NCI-H1105 treated with DMSO at 0.1 percent for 48 hours (cell line): ENCODE measurements around the gene PNCK.
A peak's percentile ranks its signal among the peaks of the same experiment; 100 is the strongest.
"Not testable (repeated sequence)": the region's sequence is repeated elsewhere in the genome, so short reads cannot be mapped to it uniquely, and the experiment has no call there.

Source experiments
- DNase-seq: peaks from one replicate; lab custom pipeline; 2025; lab: John Stamatoyannopoulos, UW

Gene PNCK

DNA sequence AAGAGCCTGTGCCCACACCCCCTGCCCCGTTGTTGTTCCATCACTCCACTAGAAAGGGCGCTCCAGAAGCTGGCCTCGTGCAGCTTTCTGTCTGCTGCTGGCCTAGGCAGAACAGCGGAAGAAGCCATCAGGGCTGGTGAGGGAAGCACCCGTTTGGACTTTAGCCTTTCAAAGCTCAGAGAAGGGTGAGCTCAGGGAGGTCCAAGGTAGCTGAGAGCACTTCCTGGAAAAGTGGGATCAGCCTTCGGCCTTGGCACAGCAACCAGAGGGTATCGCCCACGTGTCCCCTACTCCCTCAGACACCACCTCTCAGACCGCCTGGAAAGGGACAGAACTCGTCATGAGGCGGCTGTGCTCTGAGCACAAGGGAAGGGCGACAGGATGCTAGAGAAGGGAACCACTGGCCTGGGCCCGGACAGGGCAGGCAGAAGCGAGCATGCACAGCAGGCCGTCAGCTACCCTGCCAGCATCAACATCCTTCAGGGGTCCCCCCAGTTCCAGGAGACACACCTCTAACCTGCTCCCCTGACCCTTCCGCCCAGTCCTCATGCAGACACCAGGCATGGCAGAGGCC lies 25.7 kb upstream of the PNCK start:
- DNase-seq = not testable (repeated sequence)

DNA sequence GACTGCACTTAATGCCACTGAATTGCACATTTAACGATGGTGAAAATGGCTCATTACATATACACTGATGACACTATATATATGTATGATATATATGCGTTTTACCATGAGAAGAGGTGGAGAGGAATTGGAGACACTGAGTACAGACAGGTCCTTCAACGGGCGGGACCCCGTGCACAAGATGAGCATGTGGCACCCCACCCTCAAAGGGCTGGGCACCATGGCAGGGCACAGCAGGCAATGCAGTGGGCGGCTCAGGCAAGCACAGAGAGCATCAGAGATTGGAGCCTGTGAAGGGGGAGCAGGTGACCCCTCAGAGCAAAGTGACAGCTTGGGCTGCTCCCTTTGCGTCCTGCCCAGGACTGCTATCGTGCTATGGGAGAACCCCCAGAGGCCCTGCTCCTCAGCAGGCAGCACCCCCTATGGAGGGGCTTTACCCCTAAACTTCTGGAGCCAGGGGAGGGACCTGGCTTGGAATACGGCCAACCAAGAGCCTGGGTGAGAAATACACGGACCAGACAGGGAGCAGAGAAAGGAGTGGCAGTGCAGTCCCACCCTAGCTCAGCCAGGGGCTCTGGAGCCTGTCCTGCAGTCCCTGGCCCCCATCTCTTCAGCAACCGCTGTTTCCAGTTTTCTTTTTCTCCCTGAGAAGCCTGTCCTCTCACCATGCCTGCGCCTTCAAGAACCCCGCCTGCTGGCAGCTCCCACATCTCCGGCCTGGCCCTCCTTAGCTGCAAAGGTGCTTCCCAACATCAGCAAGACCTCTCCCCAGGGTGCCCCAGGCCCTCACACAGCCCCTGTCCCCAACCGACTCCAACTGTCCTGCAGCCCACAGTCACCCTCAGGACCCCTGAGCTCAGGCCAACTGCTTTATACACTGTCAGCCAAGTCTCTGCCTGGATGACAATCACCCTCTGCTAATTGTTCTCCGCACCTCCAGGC lies 24.6 kb upstream of the PNCK start:
- no peak for DNase-seq

DNA sequence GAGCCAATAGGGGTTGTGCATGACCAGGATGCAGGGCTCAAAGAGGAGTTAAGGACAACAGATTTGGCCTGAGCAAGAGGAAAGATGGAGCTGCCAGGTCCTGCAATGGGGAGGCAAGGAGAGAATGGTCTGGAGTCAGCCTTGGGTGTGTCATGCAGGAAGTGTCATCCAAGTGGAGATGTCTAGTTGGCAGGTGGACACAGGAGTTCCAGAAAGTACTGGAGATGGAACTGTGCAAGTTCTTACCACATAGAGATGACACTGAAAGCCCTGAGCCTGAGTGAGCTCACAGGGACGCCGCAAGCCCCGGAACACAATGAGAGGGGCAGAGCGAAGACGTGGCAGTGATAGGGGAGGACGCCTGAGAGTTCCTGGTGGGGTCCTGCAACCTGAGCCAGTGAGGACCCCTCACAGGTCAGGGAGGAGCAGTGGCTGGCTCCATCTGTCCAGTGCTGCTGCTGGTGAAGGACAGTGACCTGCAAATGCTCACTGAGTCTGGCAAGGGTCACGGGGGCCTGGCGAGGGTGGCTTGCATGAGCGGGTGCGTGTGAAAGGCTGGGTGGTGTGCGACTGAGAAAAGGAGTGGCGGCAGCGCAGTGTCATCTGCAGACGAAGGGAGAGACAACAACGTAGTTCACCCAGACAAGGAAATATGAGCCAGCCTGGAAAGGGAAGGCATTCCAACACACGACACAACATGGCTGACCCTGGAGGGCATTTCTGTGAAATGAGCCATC lies 23.5 kb upstream of the PNCK start:
- DNase-seq = not testable (repeated sequence)

DNA sequence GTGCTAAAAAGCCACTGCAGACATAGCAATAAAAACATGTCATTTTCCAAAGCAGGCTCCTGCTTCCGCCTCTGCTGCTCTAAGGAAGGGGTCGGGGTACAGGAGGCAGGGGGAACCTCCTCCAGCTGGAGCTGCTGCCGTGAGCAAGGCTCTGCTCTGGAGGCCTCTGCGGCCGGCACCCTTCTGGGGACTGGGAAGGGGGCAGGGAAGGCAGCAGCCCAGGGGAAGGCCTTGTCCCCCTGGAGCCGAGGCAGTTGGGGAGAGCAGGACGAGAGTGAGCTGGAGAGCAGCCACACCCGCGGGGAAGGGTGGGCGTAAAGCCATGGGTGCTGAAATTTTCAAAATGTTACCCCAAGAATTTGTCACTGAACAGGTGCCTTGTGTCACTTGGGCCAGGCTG lies 22.9 kb upstream of the PNCK start:
- not testable (repeated sequence) for DNase-seq

DNA sequence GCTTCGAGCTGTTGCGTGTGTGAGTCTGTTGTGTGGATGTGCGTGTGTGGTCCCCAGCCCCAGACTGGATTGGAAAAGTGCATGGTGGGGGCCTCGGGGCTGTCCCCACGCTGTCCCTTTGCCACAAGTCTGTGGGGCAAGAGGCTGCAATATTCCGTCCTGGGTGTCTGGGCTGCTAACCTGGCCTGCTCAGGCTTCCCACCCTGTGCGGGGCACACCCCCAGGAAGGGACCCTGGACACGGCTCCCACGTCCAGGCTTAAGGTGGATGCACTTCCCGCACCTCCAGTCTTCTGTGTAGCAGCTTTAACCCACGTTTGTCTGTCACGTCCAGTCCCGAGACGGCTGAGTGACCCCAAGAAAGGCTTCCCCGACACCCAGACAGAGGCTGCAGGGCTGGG lies 22.5 kb upstream of the PNCK start:
- DNase-seq = no peak

DNA sequence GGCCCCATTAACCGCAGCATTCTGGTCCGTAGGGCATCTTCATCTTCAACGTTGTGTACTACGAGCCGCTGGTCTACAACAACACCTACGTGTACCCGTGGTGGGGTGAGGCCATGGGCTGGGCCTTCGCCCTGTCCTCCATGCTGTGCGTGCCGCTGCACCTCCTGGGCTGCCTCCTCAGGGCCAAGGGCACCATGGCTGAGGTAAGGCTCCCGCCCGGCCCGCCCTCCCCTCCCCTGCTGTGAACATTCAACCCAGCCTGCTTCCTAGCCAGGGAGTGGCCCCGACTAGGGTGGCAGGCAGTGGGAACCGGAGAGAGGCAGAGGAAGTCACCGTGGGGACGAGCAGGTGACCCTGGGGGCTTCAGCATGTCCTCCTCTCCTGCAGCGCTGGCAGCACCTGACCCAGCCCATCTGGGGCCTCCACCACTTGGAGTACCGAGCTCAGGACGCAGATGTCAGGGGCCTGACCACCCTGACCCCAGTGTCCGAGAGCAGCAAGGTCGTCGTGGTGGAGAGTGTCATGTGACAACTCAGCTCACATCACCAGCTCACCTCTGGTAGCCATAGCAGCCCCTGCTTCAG lies 21.2 kb upstream of the PNCK start:
- no peak for DNase-seq

DNA sequence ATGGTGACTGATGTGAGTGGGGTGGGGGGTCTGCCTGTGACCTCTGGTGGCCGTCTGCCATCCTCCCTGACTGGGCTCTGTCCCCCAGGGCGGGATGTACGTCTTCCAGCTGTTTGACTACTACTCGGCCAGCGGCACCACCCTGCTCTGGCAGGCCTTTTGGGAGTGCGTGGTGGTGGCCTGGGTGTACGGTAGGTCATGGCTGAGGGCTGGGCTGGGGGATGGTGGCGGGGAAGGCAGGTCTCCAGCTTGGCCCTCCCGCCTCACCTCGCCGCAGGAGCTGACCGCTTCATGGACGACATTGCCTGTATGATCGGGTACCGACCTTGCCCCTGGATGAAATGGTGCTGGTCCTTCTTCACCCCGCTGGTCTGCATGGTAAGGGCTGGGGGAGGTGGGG lies 20.6 kb upstream of the PNCK start:
- not testable (repeated sequence) for DNase-seq

DNA sequence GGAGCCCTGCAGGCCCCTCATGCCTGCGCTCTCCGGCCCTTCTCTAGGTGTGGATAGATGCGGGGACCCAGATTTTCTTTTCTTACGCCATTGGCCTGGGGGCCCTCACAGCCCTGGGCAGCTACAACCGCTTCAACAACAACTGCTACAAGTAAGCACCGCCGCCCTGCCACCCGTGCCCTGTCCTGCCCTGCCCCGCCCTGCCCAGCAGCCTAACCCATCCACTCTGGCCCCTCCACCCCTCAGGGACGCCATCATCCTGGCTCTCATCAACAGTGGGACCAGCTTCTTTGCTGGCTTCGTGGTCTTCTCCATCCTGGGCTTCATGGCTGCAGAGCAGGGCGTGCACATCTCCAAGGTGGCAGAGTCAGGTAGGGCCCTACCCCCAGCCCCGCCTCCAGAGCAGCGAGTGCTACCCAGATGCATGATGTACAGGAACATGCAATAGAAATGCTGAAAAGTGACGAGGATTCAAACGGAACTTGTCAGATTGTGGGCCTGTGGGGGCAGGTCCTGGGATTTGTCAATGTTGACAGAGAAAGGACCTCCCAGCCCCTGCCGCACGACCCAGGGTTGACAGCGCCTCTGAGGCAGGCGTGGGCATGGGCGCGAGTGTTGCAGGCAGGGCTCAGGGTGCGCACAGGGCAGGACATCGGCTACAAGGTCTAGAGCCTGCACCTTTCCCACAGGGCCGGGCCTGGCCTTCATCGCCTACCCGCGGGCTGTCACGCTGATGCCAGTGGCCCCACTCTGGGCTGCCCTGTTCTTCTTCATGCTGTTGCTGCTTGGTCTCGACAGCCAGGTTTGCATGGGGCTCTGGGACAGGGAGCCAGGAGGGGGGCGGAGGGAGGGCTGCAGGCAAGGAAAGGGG lies 19.8 kb upstream of the PNCK start:
- no peak for DNase-seq

DNA sequence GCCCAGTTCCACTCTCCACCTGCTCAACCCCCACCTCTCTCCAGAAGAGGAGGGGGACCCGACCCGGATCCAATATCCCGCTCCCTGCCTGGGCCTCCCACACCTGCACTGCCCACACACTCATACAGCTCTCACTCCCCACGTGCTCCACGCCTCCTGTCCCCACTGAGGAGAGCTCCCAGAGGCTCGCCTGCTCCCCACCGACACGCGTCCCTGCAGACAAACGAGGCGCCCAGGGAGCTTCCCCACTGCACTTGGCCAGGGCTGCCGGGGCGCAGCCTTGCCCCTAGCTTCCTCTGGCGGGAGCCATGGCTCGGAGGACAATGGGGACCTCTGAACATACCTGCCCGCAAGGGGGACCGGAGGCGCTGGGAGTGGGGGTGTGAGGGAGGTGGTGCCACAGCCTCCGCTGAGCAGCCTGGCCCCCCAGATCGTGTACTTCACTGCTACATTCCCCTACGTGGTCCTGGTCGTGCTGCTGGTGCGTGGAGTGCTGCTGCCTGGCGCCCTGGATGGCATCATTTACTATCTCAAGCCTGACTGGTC lies 19.1 kb upstream of the PNCK start:
- peak; percentile 15 for DNase-seq

DNA sequence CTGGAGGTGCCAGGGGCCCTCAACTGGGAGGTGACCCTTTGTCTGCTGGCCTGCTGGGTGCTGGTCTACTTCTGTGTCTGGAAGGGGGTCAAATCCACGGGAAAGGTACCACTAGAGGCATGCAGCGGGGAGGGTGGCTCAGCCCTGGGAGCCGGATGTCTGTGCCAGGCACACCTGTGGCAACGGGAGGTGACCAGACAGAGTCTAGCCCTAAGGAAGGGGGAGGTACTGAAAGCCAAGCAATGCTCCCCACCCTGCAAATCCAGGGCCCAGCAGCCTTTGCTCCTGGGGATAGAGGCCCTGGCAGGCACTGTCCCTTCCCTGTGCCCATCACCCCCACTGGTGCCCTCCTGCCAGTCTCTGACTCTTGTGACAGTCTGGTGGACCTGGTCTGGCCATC lies 18.4 kb upstream of the PNCK start:
- DNase-seq = no peak

DNA sequence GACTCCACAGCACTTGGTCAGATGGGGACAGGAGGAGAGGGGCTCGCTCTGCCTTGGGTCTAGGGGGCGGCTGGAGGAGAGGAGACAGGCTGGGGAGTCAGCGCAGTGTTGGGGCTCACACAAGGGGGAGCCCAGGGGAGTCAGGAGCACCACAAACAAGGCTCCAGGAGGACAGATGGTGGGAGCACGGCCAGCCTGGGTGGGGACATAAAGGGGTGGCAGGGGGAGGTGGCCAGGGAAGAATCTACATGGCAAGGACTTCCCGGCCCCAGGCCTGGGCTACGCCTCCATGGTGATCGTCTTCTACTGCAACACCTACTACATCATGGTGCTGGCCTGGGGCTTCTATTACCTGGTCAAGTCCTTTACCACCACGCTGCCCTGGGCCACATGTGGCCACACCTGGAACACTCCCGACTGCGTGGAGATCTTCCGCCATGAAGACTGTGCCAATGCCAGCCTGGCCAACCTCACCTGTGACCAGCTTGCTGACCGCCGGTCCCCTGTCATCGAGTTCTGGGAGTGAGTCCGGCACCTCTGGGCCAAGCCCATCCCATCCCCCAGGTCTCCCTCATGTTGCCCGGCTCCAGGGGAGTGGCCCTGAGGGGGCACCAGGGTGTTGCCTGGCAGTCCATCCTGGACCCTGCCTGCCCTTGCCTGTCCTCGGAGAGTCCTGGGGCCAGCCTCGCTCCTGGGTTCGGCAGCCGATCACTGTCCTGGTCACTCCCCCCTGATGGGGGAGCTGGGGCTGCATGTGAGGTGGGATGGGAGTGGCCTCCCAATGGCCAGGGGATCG lies 17.6 kb upstream of the PNCK start:
- DNase-seq = not testable (repeated sequence)

DNA sequence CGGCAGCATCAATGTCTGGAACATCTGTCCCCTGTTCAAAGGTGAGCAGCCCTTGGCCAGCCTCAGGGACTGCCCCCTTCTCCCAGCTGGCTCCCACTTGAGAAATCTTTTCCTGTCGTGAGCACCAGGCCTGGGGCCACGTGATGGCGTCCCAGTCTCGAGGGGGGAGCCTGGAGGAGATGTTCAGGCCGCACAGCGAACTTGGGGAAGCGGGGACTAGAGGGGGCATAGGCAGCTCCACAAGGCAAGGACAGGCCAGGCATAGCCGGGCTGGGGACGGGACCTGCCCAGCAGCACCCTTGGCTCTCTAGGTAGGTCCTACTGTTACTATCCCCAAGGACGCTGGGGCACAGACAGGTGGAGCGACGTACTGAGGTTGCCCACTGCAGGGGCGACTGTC lies 16.9 kb upstream of the PNCK start:
- DNase-seq = no peak

DNA sequence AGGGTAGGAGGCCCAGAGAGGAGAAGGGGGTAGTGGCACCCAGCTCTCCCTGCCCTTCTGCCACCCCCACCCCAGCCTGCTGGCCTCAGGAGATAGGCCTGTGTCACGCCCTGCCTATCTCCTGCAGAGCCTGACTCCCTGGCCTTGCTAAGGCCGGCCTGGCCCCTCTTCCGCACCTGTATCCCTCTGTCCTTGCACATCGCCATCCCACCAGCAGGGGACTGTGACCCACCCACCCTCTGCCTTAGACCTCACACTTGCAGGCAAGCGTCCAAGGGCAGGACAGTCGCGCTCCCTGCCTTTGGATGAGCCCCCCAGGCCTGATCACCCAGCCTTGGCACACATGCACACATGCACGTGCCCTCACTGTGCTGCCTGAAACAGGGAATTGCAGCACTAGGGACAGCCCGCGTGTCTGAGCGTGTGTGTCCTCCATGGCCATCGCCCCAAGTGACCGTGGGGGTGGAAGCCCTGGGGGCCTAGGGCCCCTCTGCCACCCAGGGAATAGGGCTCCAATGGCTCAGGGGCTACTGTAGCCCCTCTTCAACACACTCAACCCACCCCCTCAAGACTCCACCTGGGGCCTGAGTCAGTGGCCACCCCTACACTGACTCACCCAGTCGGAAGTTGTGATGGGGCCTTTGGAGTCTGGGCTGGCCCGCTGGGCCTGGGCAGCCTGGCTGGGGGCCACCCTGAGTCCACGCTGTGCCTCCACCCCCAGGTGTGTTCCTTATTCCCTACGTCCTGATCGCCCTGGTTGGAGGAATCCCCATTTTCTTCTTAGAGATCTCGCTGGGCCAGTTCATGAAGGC lies 16.2 kb upstream of the PNCK start:
- DNase-seq = no peak

DNA sequence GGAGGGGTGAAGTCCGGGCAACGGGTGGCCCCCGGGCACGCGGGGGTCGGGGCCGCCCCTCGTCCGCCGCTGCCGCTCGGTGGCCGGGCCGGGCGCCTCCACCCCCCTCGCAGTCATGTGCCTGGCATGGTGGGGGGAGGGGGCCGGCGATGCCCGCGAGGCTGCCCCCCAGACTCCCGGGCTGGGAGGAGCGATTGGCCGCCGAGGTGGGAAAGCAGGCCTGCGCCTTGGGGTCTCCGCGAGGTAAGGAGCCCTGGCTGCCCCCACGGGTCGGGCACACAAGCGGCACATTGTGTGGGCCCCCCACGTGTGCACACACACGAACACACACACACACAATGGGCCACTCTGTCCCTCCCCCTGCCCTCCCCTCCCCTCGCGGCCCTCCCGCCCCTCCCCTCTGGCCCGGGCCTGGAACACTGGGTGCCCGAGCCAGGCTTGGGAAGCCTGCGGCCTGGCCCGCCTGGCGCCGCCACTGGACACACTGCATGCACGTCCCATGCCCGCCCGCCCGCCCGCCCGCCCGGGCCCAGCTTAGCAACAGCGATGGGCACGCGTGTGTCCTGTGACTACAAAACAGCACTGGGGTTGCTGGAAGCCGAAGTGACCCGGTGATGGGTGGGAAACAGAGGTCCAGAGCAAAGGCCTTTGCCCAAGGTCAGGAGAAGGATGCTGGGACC lies 15.4 kb upstream of the PNCK start:
- DNase-seq = no peak

DNA sequence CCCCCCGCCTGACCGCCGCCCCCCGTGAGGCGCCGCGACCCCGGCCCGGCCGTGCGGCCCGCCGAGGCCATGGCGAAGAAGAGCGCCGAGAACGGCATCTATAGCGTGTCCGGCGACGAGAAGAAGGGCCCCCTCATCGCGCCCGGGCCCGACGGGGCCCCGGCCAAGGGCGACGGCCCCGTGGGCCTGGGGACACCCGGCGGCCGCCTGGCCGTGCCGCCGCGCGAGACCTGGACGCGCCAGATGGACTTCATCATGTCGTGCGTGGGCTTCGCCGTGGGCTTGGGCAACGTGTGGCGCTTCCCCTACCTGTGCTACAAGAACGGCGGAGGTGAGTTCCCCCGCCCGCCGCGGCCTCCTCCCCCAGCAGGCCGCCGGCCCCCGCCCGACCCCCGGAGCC lies 14.9 kb upstream of the PNCK start:
- DNase-seq = no peak

DNA sequence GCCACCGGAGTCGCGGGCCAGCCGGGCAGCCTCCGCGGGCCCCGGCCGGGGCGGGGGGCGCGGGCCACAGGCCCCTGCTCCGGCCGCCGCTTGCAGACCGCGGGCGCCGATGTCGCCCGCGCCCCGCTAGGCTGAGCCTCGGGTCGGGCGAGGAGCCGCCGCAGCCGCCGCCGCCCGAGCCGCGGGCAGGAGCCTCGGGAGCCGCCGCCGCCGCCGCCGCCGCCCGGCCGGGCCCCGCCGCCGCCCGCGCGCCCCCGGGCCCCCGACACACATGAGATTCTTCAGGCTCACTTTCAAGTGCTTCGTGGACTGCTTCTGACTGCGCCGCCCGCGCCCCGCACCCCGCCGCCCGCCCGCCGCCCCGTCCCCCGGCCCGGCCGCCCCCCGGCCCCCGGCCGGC lies 14.5 kb upstream of the PNCK start:
- DNase-seq = no peak

DNA sequence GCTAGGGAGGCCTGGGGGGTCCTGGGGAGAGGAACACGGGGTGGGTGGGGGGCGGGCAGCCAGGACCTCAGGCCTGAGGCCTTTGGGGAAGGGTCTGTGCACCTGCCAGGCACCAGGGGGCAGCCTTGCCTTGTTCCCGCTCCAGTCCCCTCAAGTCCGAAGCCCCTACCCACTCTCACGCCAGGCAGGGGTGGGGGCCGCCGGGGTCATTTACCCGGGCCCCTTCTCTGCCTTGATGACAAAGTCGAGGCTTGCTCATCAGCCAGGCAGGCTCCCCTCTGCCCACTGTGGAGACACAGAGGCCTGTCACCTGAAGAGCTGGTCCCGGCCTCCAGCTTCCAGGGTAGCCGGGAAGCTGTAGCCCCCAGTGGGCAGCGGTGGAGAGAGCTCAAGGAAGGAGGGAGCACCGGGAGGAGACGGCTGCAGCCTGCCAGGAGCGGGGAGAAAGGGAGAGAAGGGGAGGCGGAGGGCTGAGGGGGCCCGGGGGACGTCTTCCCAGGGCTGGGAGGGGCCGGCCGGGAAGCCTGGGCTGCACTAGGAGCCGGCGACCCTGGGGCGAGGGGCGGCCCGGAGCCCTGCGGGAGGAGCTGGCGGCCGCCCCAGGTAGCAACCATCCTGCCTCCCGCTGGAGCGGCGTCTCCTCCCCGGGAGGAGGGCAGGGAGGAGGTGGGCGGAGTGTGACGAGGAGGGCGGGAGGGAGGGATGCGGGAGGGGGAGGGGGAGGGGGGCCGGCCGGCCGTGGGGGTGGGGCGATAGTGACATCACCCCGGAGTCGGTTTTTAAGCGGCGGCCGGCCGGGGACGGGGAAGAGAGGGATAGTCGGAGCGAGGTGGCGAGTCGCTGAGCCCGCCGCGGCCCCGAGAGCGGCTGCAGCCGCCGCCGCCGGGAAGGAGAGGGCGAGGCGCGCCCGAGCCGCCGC lies 13.8 kb upstream of the PNCK start, which contains the start of gene SLC6A8:
TSS of gene SLC6A8 (plus strand) at position 806 of the 919 bp plus-strand sequence. CDS start 649 bp downstream, outside the sequence.
- peak; percentile 71 for DNase-seq

DNA sequence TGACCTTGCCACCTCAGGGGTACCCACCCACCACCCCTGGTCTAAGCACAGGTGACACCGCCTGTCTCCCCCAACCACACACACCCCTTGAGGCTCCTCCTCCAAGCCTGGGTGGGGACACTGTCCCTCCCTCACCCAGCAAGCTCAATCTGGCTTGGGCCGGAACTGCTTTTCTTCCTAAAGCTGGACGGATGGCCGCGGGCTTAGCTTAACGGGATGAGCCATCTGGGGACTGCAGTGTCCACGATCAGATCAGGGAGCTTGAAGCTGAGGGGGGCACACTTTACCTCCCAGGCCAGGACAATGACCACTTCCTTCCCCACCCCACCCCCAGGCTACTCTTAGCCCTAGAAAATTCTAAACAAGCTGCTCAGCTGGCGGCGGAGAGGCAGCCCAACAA lies 13.1 kb upstream of the PNCK start:
- no peak for DNase-seq
